HepG2 (cell line): Measurements from ENCODE around the gene CDK6. TPM values are rescaled to one million over a fixed set of nuclear protein-coding genes. Genes with fewer than 3 reads are reported as not detected.
"Not testable (repeated sequence)": the region's sequence is repeated elsewhere in the genome, so short reads cannot be mapped to it uniquely, and the experiment has no call there.

Experiments used
- ATAC-seq: fragments of 200-7000 bp; cut with Tn5 transposase; 3 replicates; pipeline ENCODE4 v1.9.1; 2020; ENCODE audit warnings: mild to moderate bottlenecking, moderate library complexity
- BruUV-seq: library from RNA; stranded (reverse); fragments of 400-500 nt; replicated peaks from 2 replicates; lab custom pipeline; 2021; lab: Mats Ljungman, UMichigan
- CTCF ChIA-PET: fragments of 300-600 bp; formaldehyde crosslinking; extraction: SDS; loops from one replicate; lab custom pipeline; 2021; ENCODE audit warnings: low total read pairs, inconsistent platforms, low intra/inter-chr PET ratio; lab: Yijun Ruan, JAX
- POLR2A ChIA-PET: fragments of 350-600 bp; sonication (Branson Sonifier 250); formaldehyde crosslinking; loops from one replicate; lab custom pipeline; 2020; ENCODE audit warnings: antibody characterized with exemption, inconsistent platforms; lab: Yijun Ruan, JAX
- DNase-seq: peaks from one replicate; pipeline ENCODE4 v3.0.0-alpha.2; 2015; ENCODE audit warnings: low spot score
- FAIRE-seq: peaks from 3 replicates; lab custom pipeline; 2011; peaks lifted over from hg19 to GRCh38; lab: Jason Lieb, UNC
- H2AFZ ChIP-seq: one replicate; pipeline ENCODE4 v1.6.1; 2011; ENCODE audit warnings: low read length, inconsistent platforms
- H3K27ac ChIP-seq: fragments of 300-600 bp; 3 replicates; pipeline ENCODE4 v1.8.0; 2011; ENCODE audit warnings: mixed run types, mild to moderate bottlenecking, mixed read lengths, low read length, inconsistent platforms; ENCODE audit not compliant: insufficient read depth; ENCODE audit errors: extremely low read length
- H3K27me3 ChIP-seq, 2 experiments: fragments of 200-600 bp in 1 of 2; 2 replicates in 1 of 2; 3 replicates in 1 of 2; pipeline versions ENCODE4 v1.6.0 to v1.8.0; 2011; ENCODE audit warnings: low read length in 2 of 2, mild to moderate bottlenecking in 2 of 2, moderate library complexity in 2 of 2, inconsistent platforms in 1 of 2; ENCODE audit not compliant: insufficient read depth in 2 of 2, control insufficient read depth in 1 of 2
- H3K36me3 ChIP-seq, 2 experiments: fragments of 200-600 bp in 1 of 2; replicated peaks in 1 of 2; 2 replicates in 1 of 2; 3 replicates in 1 of 2; pipeline versions ENCODE4 v1.5.1 to v1.8.0; 2011; ENCODE audit warnings: low read length in 2 of 2, inconsistent platforms in 1 of 2; ENCODE audit not compliant: insufficient read depth in 2 of 2, control insufficient read depth in 1 of 2
- H3K4me1 ChIP-seq: 2 replicates; pipeline ENCODE4 v1.5.1; 2012; ENCODE audit warnings: low read length, inconsistent platforms; ENCODE audit not compliant: insufficient read depth
- H3K4me2 ChIP-seq: 2 replicates; pipeline ENCODE4 v1.6.0; 2011; ENCODE audit warnings: low read depth, low read length, inconsistent platforms
- H3K4me3 ChIP-seq, 3 experiments: fragments of 200-600 bp in 1 of 3; sonication (generic), shearing (Covaris generic) in 1 of 3; replicated peaks in 1 of 3; 2 replicates each; pipeline ENCODE4 v1.5.1; 2011 to 2016; ENCODE audit warnings: low read length in 3 of 3, inconsistent platforms in 2 of 3, low read depth in 2 of 3, mild to moderate bottlenecking in 2 of 3, control low read depth in 1 of 3, mixed read lengths in 1 of 3; ENCODE audit not compliant: insufficient read depth in 1 of 3
- H3K79me2 ChIP-seq: one replicate; pipeline ENCODE4 v1.6.1; 2011; ENCODE audit warnings: low read length, inconsistent platforms; ENCODE audit not compliant: insufficient read depth
- H3K9ac ChIP-seq: 2 replicates; pipeline ENCODE4 v1.6.0; 2011; ENCODE audit warnings: mild to moderate bottlenecking, low read depth, low read length, inconsistent platforms; ENCODE audit not compliant: insufficient read depth
- H3K9me3 ChIP-seq: 2 replicates; pipeline ENCODE4 v1.5.1; 2012; ENCODE audit warnings: mild to moderate bottlenecking, low read length
- H4K20me1 ChIP-seq: 2 replicates; pipeline ENCODE4 v1.6.0; 2011; ENCODE audit warnings: inconsistent platforms, mild to moderate bottlenecking, low read length, moderate library complexity; ENCODE audit not compliant: insufficient read depth
- AGO2 ChIP-seq: fragments of 200-400 bp; formaldehyde crosslinking; optimal IDR thresholded peaks from 2 replicates; pipeline ENCODE3; 2017; ENCODE audit warnings: mild to moderate bottlenecking, low read depth, low read length, moderate library complexity
- BRCA1 ChIP-seq: sonication (generic); formaldehyde crosslinking; IDR thresholded peaks from 2 replicates; pipeline ENCODE4 v1.4.0; 2020; ENCODE audit warnings: missing genetic modification reagents
- ETV6 ChIP-seq: sonication (generic); formaldehyde crosslinking; conservative IDR thresholded peaks from 2 replicates; pipeline ENCODE4 v1.4.0; 2020; ENCODE audit warnings: missing genetic modification reagents
- KDM2A ChIP-seq: sonication (generic); formaldehyde crosslinking; IDR thresholded peaks from 2 replicates; pipeline ENCODE4 v1.4.0; 2020; ENCODE audit warnings: low read depth, missing genetic modification reagents, borderline replicate concordance
- RBM22 ChIP-seq: fragments of 200-400 bp; formaldehyde crosslinking; optimal IDR thresholded peaks from 2 replicates; pipeline ENCODE3; 2017; ENCODE audit warnings: mild to moderate bottlenecking, low read length, moderate library complexity
- SRSF1 ChIP-seq: fragments of 200-400 bp; formaldehyde crosslinking; optimal IDR thresholded peaks from 2 replicates; pipeline ENCODE3; 2017; ENCODE audit warnings: mild to moderate bottlenecking, low read depth, low read length, moderate library complexity
- WGBS: methylation state at CpG from one replicate; pipeline ENCODE4 v1.1.6; 2017; ENCODE audit warnings: low lambda C conversion rate; 5-methylcytosine and 5-hydroxymethylcytosine counted together
- in situ Hi-C: cut with HindIII; loops from 2 replicates; pipeline ENCODE4 v1.10.0; 2017; ENCODE audit warnings: low pct_unique_long_range_greater_than_20kb; ENCODE audit not compliant: extremely low pct_ligation_motif_present
- intact Hi-C: fragments of 100-400 bp; cut with micrococcal nuclease; formaldehyde crosslinking; loops from one replicate; pipeline ENCODE4 v1.10.0; 2022; ENCODE audit not compliant: unreplicated experiment
- polyA plus RNA-seq, 8 experiments: library from polyadenylated mRNA; depleted of rRNA in 3 of 8; stranded (reverse) in 7 of 8; unstranded in 1 of 8; fragments of >200 nt; fragmentation: Illumina TruSeq in 4 of 8; extraction: Trizol in 4 of 8; gene quantifications; 2 replicates each; pipeline versions ENCODE4 v1.2.1 to v1.2.3, GENCODE V29; 2011 to 2016; ENCODE audit warnings: low read depth in 4 of 8, missing spikeins in 1 of 8, mixed read lengths in 1 of 8; ENCODE audit not compliant: insufficient read depth in 1 of 8
- total RNA-seq, 5 experiments: library from RNA; depleted of rRNA; stranded (reverse); fragments of >200 nt; fragmentation: Illumina TruSeq; extraction: Trizol; gene quantifications; 2 replicates each; pipeline ENCODE4 v1.2.3, GENCODE V29; 2016; ENCODE audit warnings: low read depth in 1 of 5

The CDK6 gene
- total and polyA plus RNA-seq, 2 of the 13 experiments (the other 11 are each of a cell fraction or from before 2014, with no cell fraction given): 34.6 to 90.8 TPM

GRCh38 chr7:92608380-92609322 is 227.7 kb downstream of the CDK6 start:
- BruUV-seq: no TSS peak
- Histone ChIP-seq H4K20me1 (no peaks in the 10 kb centered on the region; the same call in 1 of the 2 replicates), H3K4me1 (0 out of 2 replicates have a peak, but pooled peaks cover 4% of the 10 kb centered on the region), H3K9ac (no peak overlapping the region), H3K36me3 (peaks cover 5 to 31% of the 10 kb centered on the region in 2 experiments; a peak in 4 of 5 replicates), H3K4me2 (no peak overlapping the region), H3K9me3 (no peaks in the 10 kb centered on the region), H3K27me3 (no peaks in the 10 kb centered on the region), H3K27ac (no peak overlapping the region), H2AFZ (no peak overlapping the region), H3K79me2 (no peaks in the 10 kb centered on the region), H3K4me3 (no peak overlapping the region)
- in situ Hi-C loops (no loop called here), intact Hi-C loops (no loop called here)
- CTCF ChIA-PET: no interaction called here
- TF ChIP-seq AGO2: peak; percentile 86
- TF ChIP-seq SRSF1: no peak
- TF ChIP-seq ETV6 (CRISPR knock-in tag): no peak
- TF ChIP-seq RBM22: peak; percentile 73
- DNase-seq (no peak), ATAC-seq (no peak), FAIRE-seq (no peak)
- WGBS: 98% methylated on average over 24 of the region's 27 CpGs
- POLR2A ChIA-PET: no interaction called here

GRCh38 chr7:92606985-92607384 is 229.4 kb downstream of the CDK6 start:
- Histone ChIP-seq H3K4me1 (peaks cover 16% of the 10 kb centered on the region), H4K20me1 (no peaks in the 10 kb centered on the region; the same call in 1 of the 2 replicates), H3K36me3 (peaks cover 0 to 14% of the 10 kb centered on the region in 2 experiments; a peak in 4 of 5 replicates), H3K27ac (no peak overlapping the region), H2AFZ (no peak overlapping the region), H3K9me3 (no peaks in the 10 kb centered on the region), H3K9ac (no peak overlapping the region), H3K27me3 (no peaks in the 10 kb centered on the region), H3K4me3 (no peak overlapping the region), H3K4me2 (no peak overlapping the region), H3K79me2 (no peaks in the 10 kb centered on the region)
- in situ Hi-C loops (no loop called here), intact Hi-C loops (no loop called here)
- DNase-seq: no peak
- CTCF ChIA-PET: no interaction called here
- POLR2A ChIA-PET: no interaction called here
- no TSS peak for BruUV-seq
- ATAC-seq: no peak
- FAIRE-seq: no peak
- no peak for TF ChIP-seq BRCA1 (CRISPR knock-in tag)
- peak; percentile 94 for TF ChIP-seq RBM22
- no peak for TF ChIP-seq KDM2A
- 96% methylated on average over 4 of the region's 4 CpGs for WGBS

- in situ Hi-C loops, H3K4me3 ChIP-seq, CTCF ChIA-PET, FAIRE-seq, BruUV-seq, H3K9ac ChIP-seq, H3K79me2 ChIP-seq, H3K27ac ChIP-seq, ATAC-seq, intact Hi-C loops, H4K20me1 ChIP-seq, DNase-seq, H3K36me3 ChIP-seq, H3K9me3 ChIP-seq, H2AFZ ChIP-seq, H3K27me3 ChIP-seq, H3K4me2 ChIP-seq: not testable (repeated sequence)
- POLR2A ChIA-PET: interaction anchor here (0.6 kb wide), 1 partner anchor 414 kb away, joined by 4 read pairs; no protein-coding TSS in a partner anchor
- H3K4me1 ChIP-seq: peaks cover 16% of the 10 kb centered on the region
- WGBS: 62% methylated on average over 7 of the region's 7 CpGs
Observed at GRCh38 chr7:92604517-92604916, 231.9 kb downstream of the CDK6 start.
